OCI-LY1 (cell line): Measurements from ENCODE around the gene NDUFAF8.

Experiments
- H2AFZ ChIP-seq: fragments of 200-600 bp; sonication (generic), shearing (Covaris generic); 2 replicates; pipeline ENCODE4 v1.6.0; 2014; ENCODE audit warnings: antibody characterized with exemption, mild to moderate bottlenecking, low read length
- H3F3A ChIP-seq: fragments of 200-600 bp; sonication (generic), shearing (Covaris generic); 2 replicates; pipeline ENCODE4 v1.6.0; 2014; ENCODE audit warnings: mild to moderate bottlenecking, antibody characterized with exemption, low read length, moderate library complexity; ENCODE audit not compliant: insufficient read depth
- H3K27ac ChIP-seq: fragments of 200-600 bp; sonication (generic); 2 replicates; pipeline ENCODE4 v1.5.1; 2014; ENCODE audit warnings: low read length, mixed run types, mild to moderate bottlenecking, low read depth; ENCODE audit not compliant: poor library complexity, severe bottlenecking
- H3K27me3 ChIP-seq: fragments of 200-600 bp; sonication (generic); 2 replicates; pipeline ENCODE4 v1.6.0; 2014; ENCODE audit warnings: antibody characterized with exemption, mild to moderate bottlenecking, low read length, moderate library complexity; ENCODE audit not compliant: insufficient read depth
- H3K36me3 ChIP-seq: fragments of 200-600 bp; sonication (generic); 2 replicates; pipeline ENCODE4 v1.6.1; 2014; ENCODE audit warnings: mild to moderate bottlenecking, antibody characterized with exemption, low read length, moderate library complexity, mixed read lengths; ENCODE audit not compliant: insufficient read depth
- H3K4me1 ChIP-seq: fragments of 200-600 bp; sonication (generic); 2 replicates; pipeline ENCODE4 v1.5.1; 2014; ENCODE audit warnings: mild to moderate bottlenecking, low read length, moderate library complexity; ENCODE audit not compliant: insufficient read depth, severe bottlenecking
- H3K4me2 ChIP-seq: fragments of 200-600 bp; sonication (generic), shearing (Covaris generic); 2 replicates; pipeline ENCODE4 v1.6.1; 2014; ENCODE audit warnings: low read length
- H3K4me3 ChIP-seq: fragments of 200-600 bp; sonication (generic); 2 replicates; pipeline ENCODE4 v1.5.1; 2014; ENCODE audit warnings: low read length, low read depth, mild to moderate bottlenecking, mixed read lengths; ENCODE audit not compliant: poor library complexity, severe bottlenecking
- H3K79me2 ChIP-seq: fragments of 200-600 bp; shearing (Covaris generic); 2 replicates; pipeline ENCODE4 v1.6.1; 2016; ENCODE audit warnings: mixed run types, low read length, mixed read lengths; ENCODE audit not compliant: insufficient read depth
- H3K9ac ChIP-seq: fragments of 200-600 bp; sonication (generic), shearing (Covaris generic); 2 replicates; pipeline ENCODE4 v1.6.1; 2014; ENCODE audit warnings: mild to moderate bottlenecking, low read length, mixed read lengths
- H3K9me2 ChIP-seq: fragments of 200-600 bp; sonication (generic), shearing (Covaris generic); 2 replicates; pipeline ENCODE4 v1.6.1; 2014; ENCODE audit warnings: low read depth, mild to moderate bottlenecking, low read length, mixed read lengths
- H3K9me3 ChIP-seq: fragments of 200-600 bp; shearing (Covaris generic); 2 replicates; pipeline ENCODE4 v1.6.1; 2014; ENCODE audit warnings: low read length, mixed read lengths
- H4K20me1 ChIP-seq: fragments of 200-600 bp; sonication (generic), shearing (Covaris generic); 2 replicates; pipeline ENCODE4 v1.6.0; 2016; ENCODE audit warnings: mild to moderate bottlenecking, low read length; ENCODE audit not compliant: insufficient read depth
- CTCF ChIP-seq: fragments of 200-600 bp; sonication (generic), shearing (Covaris generic); IDR thresholded peaks from 2 replicates; pipeline ENCODE4 v1.5.1; 2017; ENCODE audit warnings: mild to moderate bottlenecking, antibody characterized with exemption, low read length, moderate library complexity, mixed read lengths
- EZH2 ChIP-seq: fragments of 200-600 bp; sonication (generic), shearing (Covaris generic); IDR thresholded peaks from 2 replicates; pipeline ENCODE4 v1.8.0; 2017; ENCODE audit warnings: borderline replicate concordance, mixed run types, mild to moderate bottlenecking, antibody characterized with exemption, low read length, moderate library complexity, mixed read lengths

Gene NDUFAF8

GRCh38 chr17:81274471-81274855 lies 35.3 kb downstream of the NDUFAF8 start:
- H2AFZ ChIP-seq = no peak overlapping the region
- no peaks in the 10 kb centered on the region for H3K9me2 ChIP-seq
- no peak overlapping the region for H3K4me3 ChIP-seq
- H3F3A ChIP-seq = no peaks in the 10 kb centered on the region
- no peak overlapping the region for H3K4me2 ChIP-seq
- H3K27ac ChIP-seq = no peak overlapping the region
- no peaks in the 10 kb centered on the region for H3K9me3 ChIP-seq
- H3K4me1 ChIP-seq = peaks cover 2% of the 10 kb centered on the region
- no peaks in the 10 kb centered on the region for H4K20me1 ChIP-seq
- no peaks in the 10 kb centered on the region for H3K27me3 ChIP-seq
- H3K36me3 ChIP-seq = peaks cover 53% of the 10 kb centered on the region
- H3K9ac ChIP-seq = no peak overlapping the region
- no peak for TF ChIP-seq CTCF
- no peak for TF ChIP-seq EZH2
- H3K79me2 ChIP-seq = no peaks in the 10 kb centered on the region

- Histone ChIP-seq H3K4me3 (no peak overlapping the region), H3K4me2 (no peak overlapping the region), H2AFZ (no peak overlapping the region), H3K9me3 (no peaks in the 10 kb centered on the region), H3K9me2 (no peaks in the 10 kb centered on the region), H3K79me2 (no peaks in the 10 kb centered on the region), H3K4me1 (peaks cover 10% of the 10 kb centered on the region), H3K36me3 (peaks cover 42% of the 10 kb centered on the region), H3K27ac (no peak overlapping the region), H4K20me1 (no peaks in the 10 kb centered on the region), H3K9ac (no peak overlapping the region), H3K27me3 (no peaks in the 10 kb centered on the region), H3F3A (no peaks in the 10 kb centered on the region)
- TF ChIP-seq CTCF = no peak
- no peak for TF ChIP-seq EZH2
Observed at GRCh38 chr17:81276781-81277180, 37.7 kb downstream of the NDUFAF8 start.

DNA sequence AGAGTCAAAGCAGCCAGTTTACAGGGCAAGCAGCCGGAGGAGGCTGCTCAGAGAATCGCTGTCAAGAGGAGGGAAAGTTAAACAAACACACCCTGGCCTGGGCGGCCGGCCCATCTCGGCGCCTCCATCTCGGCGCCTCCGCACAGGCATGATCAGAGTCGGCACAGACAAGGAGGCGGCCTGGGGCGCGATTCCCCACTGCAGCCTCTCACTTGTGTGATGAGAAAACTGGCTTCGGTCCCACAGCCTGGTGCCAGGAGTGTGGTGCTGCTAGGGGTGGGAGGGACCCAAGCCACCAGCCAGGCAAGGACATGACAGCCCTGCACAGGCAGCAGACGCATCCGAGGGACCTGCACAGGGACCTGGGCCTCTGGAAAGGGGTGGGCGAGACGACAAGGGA lies 38.3 kb downstream of the NDUFAF8 start:
- no peak for TF ChIP-seq EZH2
- no peak for TF ChIP-seq CTCF
- Histone ChIP-seq H2AFZ (no peak overlapping the region), H4K20me1 (no peaks in the 10 kb centered on the region), H3K9me2 (no peaks in the 10 kb centered on the region), H3K9me3 (no peaks in the 10 kb centered on the region), H3K36me3 (peaks cover 41% of the 10 kb centered on the region), H3K4me1 (peaks cover 10% of the 10 kb centered on the region), H3K4me3 (no peak overlapping the region), H3K79me2 (no peaks in the 10 kb centered on the region), H3K27ac (no peak overlapping the region), H3F3A (no peaks in the 10 kb centered on the region), H3K27me3 (no peaks in the 10 kb centered on the region), H3K9ac (no peak overlapping the region), H3K4me2 (no peak overlapping the region)
